Suppressor macrophage treated with lipopolysaccharide for 4 hours (primary cell): ENCODE data around the gene TBCK.

Source experiments
- DNase-seq: peaks from one replicate; pipeline ENCODE4 v3.0.0-alpha.2; 2020

TBCK gene

GRCh38 chr4:106105697-106106096 is 210.3 kb downstream of the TBCK start:
- DNase-seq, result no peak

GRCh38 chr4:106104276-106104675 is 211.7 kb downstream of the TBCK start:
- no peak for DNase-seq

- DNase-seq, result no peak
Measured at GRCh38 chr4:106096454-106096853, 219.6 kb downstream of the TBCK start.

GRCh38 chr4:106095408-106095807 is 220.6 kb downstream of the TBCK start:
- DNase-seq, result no peak

GRCh38 chr4:106092361-106093040 is 223.5 kb downstream of the TBCK start:
- DNase-seq, result no peak

GRCh38 chr4:106090826-106091225 is 225.2 kb downstream of the TBCK start:
- DNase-seq, result no peak

- no peak for DNase-seq
Measured at GRCh38 chr4:106083065-106083464, 232.9 kb downstream of the TBCK start.

- DNase-seq, result no peak
Measured at GRCh38 chr4:106080376-106080775, 235.6 kb downstream of the TBCK start.

GRCh38 chr4:106079616-106080015 is 236.4 kb downstream of the TBCK start:
- no peak for DNase-seq

GRCh38 chr4:106065018-106065417 is 251.0 kb downstream of the TBCK start:
- no peak for DNase-seq

GRCh38 chr4:106063009-106063408 is 253.0 kb downstream of the TBCK start:
- no peak for DNase-seq

GRCh38 chr4:106062452-106062875 is 253.5 kb downstream of the TBCK start:
- DNase-seq, result no peak

- DNase-seq, result no peak
Measured at GRCh38 chr4:106058921-106059320, 257.1 kb downstream of the TBCK start.

- DNase-seq, result no peak
Measured at GRCh38 chr4:106056914-106057313, 259.1 kb downstream of the TBCK start.

- no peak for DNase-seq
Measured at GRCh38 chr4:106051514-106051913, 264.5 kb downstream of the TBCK start.

GRCh38 chr4:106049490-106049889 is 266.5 kb downstream of the TBCK start:
- no peak for DNase-seq

- no peak for DNase-seq
Measured at GRCh38 chr4:106048250-106048971, 267.6 kb downstream of the TBCK start.

GRCh38 chr4:106046083-106046482 is 269.9 kb downstream of the TBCK start:
- no peak for DNase-seq

- DNase-seq, result no peak
Measured at GRCh38 chr4:106041294-106042002, 274.6 kb downstream of the TBCK start.

GRCh38 chr4:106039796-106040195 is 276.2 kb downstream of the TBCK start:
- no peak for DNase-seq

- no peak for DNase-seq
Measured at GRCh38 chr4:106038908-106039307, 277.1 kb downstream of the TBCK start.

- DNase-seq, result no peak
Measured at GRCh38 chr4:106038012-106038411, 278.0 kb downstream of the TBCK start.

GRCh38 chr4:106036848-106037247 is 279.2 kb downstream of the TBCK start:
- DNase-seq, result no peak

GRCh38 chr4:106036334-106036733 is 279.7 kb downstream of the TBCK start:
- DNase-seq, result no peak
